ENCODE results near the gene DHX35.

The DHX35 gene

GRCh38 chr20:38979842-38980241 is 17.7 kb downstream of the DHX35 start:
- no peak for ATAC-seq (ENCODE audit: insufficient read depth, low read depth)
- no peak for TF ChIP-seq EZH2 (IDR thresholded peaks at IDR 0.05; ENCODE audit: borderline replicate concordance, low read depth, low read length, severe bottlenecking)
- no peak for TF ChIP-seq CTCF (IDR thresholded peaks at IDR 0.05; ENCODE audit: borderline replicate concordance, extremely low read depth, low read length, poor library complexity, severe bottlenecking)
- H3K9ac ChIP-seq (ENCODE audit: low read depth, low read length): no peak overlapping the region

GRCh38 chr20:38982291-38982690 is 20.1 kb downstream of the DHX35 start:
- DNase-seq: no peak
- Histone ChIP-seq H3K4me3 (ENCODE audit: low read depth in 1 of 2, low read length in 2 of 2) (no peak overlapping the region), H3K9ac (ENCODE audit: low read depth, low read length) (no peak overlapping the region), H3K36me3 (ENCODE audit: insufficient read depth, low read length) (peaks cover 52% of the 10 kb centered on the region; the same call in 1 of the 2 replicates), H3K27ac (ENCODE audit: low read length) (no peak overlapping the region), H3K4me1 (ENCODE audit: insufficient read depth, low read length) (no peaks in the 10 kb centered on the region), H4K20me1 (ENCODE audit: insufficient read depth, low read length) (peaks cover 11% of the 10 kb centered on the region; the same call in 1 of the 2 replicates), H3K27me3 (ENCODE audit: insufficient read depth, low read length, poor library complexity) (no peaks in the 10 kb centered on the region), H2AFZ (ENCODE audit: low read depth, low read length) (no peak overlapping the region), H3K4me2 (ENCODE audit: insufficient read depth, low read length) (no peak overlapping the region), H3K79me2 (ENCODE audit: insufficient read depth, low read length) (peaks cover 49% of the 10 kb centered on the region), H3K9me3 (ENCODE audit: insufficient read depth, low read length, severe bottlenecking) (no peaks in the 10 kb centered on the region)
- ATAC-seq (ENCODE audit: insufficient read depth, low read depth): no peak
- TF ChIP-seq EZH2 (IDR thresholded peaks at IDR 0.05; ENCODE audit: borderline replicate concordance, low read depth, low read length, severe bottlenecking): no peak
- no peak for TF ChIP-seq CTCF (IDR thresholded peaks at IDR 0.05; ENCODE audit: borderline replicate concordance, extremely low read depth, low read length, poor library complexity, severe bottlenecking)

More at GRCh38 chr20:38979842-38980241, 17.7 kb downstream of the DHX35 start:
- H3K4me2 ChIP-seq (ENCODE audit: insufficient read depth, low read length): no peak overlapping the region
- DNase-seq: no peak
- H3K36me3 ChIP-seq (ENCODE audit: insufficient read depth, low read length): peaks cover 60% of the 10 kb centered on the region; the same call in 1 of the 2 replicates
- H3K4me1 ChIP-seq (ENCODE audit: insufficient read depth, low read length): no peaks in the 10 kb centered on the region
- no peaks in the 10 kb centered on the region for H3K27me3 ChIP-seq (ENCODE audit: insufficient read depth, low read length, poor library complexity)
- no peak overlapping the region for H2AFZ ChIP-seq (ENCODE audit: low read depth, low read length)
- H3K4me3 ChIP-seq (ENCODE audit: low read depth in 1 of 2, low read length in 2 of 2): no peak overlapping the region
- H3K27ac ChIP-seq (ENCODE audit: low read length): no peak overlapping the region
- H3K9me3 ChIP-seq (ENCODE audit: insufficient read depth, low read length, severe bottlenecking): no peaks in the 10 kb centered on the region
- peaks cover 13% of the 10 kb centered on the region; the same call in 1 of the 2 replicates for H4K20me1 ChIP-seq (ENCODE audit: insufficient read depth, low read length)
- H3K79me2 ChIP-seq (ENCODE audit: insufficient read depth, low read length): peaks cover 70% of the 10 kb centered on the region

DNA sequence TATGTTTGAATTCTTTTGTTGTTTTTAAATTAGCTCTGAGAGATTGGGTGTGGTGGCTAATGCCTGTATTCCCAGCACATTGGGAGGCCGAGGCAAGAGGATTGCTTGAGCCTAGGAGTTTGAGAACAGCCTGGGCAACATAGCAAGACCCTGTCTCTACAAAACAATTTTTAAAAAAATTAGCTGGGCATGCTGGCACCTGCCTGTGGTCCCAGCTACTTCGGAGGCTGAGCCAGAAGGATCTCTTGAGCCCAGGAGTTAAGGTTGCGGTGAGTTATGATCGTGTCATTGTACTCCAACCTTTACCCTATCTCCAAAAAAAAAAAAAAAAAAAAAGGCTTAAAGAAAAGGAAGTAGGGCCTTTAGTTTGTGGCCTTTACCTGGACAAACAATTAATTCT is 22.9 kb downstream of the DHX35 start:
- no peaks in the 10 kb centered on the region for H3K4me1 ChIP-seq (ENCODE audit: insufficient read depth, low read length)
- peaks cover 6% of the 10 kb centered on the region; the same call in 1 of the 2 replicates for H4K20me1 ChIP-seq (ENCODE audit: insufficient read depth, low read length)
- H3K9ac ChIP-seq (ENCODE audit: low read depth, low read length): no peak overlapping the region
- no peak for ATAC-seq (ENCODE audit: insufficient read depth, low read depth)
- DNase-seq: no peak
- peaks cover 55% of the 10 kb centered on the region for H3K36me3 ChIP-seq (ENCODE audit: insufficient read depth, low read length)
- H3K4me2 ChIP-seq (ENCODE audit: insufficient read depth, low read length): no peak overlapping the region
- peaks cover 24% of the 10 kb centered on the region for H3K79me2 ChIP-seq (ENCODE audit: insufficient read depth, low read length)
- H2AFZ ChIP-seq (ENCODE audit: low read depth, low read length): no peak overlapping the region
- H3K9me3 ChIP-seq (ENCODE audit: insufficient read depth, low read length, severe bottlenecking): no peaks in the 10 kb centered on the region
- no peak for TF ChIP-seq CTCF (IDR thresholded peaks at IDR 0.05; ENCODE audit: borderline replicate concordance, extremely low read depth, low read length, poor library complexity, severe bottlenecking)
- no peak for TF ChIP-seq EZH2 (IDR thresholded peaks at IDR 0.05; ENCODE audit: borderline replicate concordance, low read depth, low read length, severe bottlenecking)
- no peaks in the 10 kb centered on the region for H3K27me3 ChIP-seq (ENCODE audit: insufficient read depth, low read length, poor library complexity)
- H3K4me3 ChIP-seq (ENCODE audit: low read depth in 1 of 2, low read length in 2 of 2): no peak overlapping the region
- no peak overlapping the region for H3K27ac ChIP-seq (ENCODE audit: low read length)

All from DND-41 (cell line).